ENCODE results near the gene AP2A1. TPM values are rescaled to one million over a fixed set of nuclear protein-coding genes. Genes with fewer than 3 reads are reported as not detected.
A peak's percentile ranks its signal among the peaks of the same experiment; 100 is the strongest.

AP2A1 gene
- total and polyA plus RNA-seq, 9 of the 15 experiments (the other 6 are each of a cell fraction or from before 2014, with no cell fraction given), result 0.55 to 150 (median 31.9) TPM

GRCh38 chr19:49817964-49818648, 51.3 kb downstream of the AP2A1 start, which contains the start of gene MED25 (continued):
- TF ChIP-seq CREB3 (tag; conservative IDR thresholded peaks at IDR 0.05; ENCODE audit: low read depth) (peak; percentile 75; the same call in 1 of the 2 replicates), SRSF3 (IDR thresholded peaks at IDR 0.05; ENCODE audit: insufficient read depth, low read length) (no peak), ZNF583 (CRISPR knock-in tag; IDR thresholded peaks at IDR 0.05) (no peak; the same call in 1 of the 2 replicates), RAD21 (CRISPR knock-in tag; conservative IDR thresholded peaks at IDR 0.05 in 1 of 2, IDR thresholded peaks at IDR 0.05 in 1 of 2) (no peak), TBP (optimal IDR thresholded peaks at IDR 0.05; ENCODE audit: low read depth, low read length) (peak; percentile 29), PHF8 (IDR thresholded peaks at IDR 0.05; ENCODE audit: borderline replicate concordance, low read length) (peak; percentile 84; the same call in 1 of the 2 replicates), E2F1 (CRISPR knock-in tag; IDR thresholded peaks at IDR 0.05) (0 out of 2 replicates have a peak, but pooled peaks have one; percentile 40), ZNF644 (tag; IDR thresholded peaks at IDR 0.05; ENCODE audit: low read depth) (peak; percentile 78; the same call in 1 of the 2 replicates), CBX3 (IDR thresholded peaks at IDR 0.05; ENCODE audit: borderline replicate concordance in 1 of 2, low read length in 2 of 2) (no peak), ZNF766 (CRISPR knock-in tag; conservative IDR thresholded peaks at IDR 0.05) (peak; percentile 93), SIX5 (IDR thresholded peaks at IDR 0.05; ENCODE audit: borderline replicate concordance in 1 of 2, insufficient read depth in 1 of 2, low read depth in 1 of 2, low read length in 2 of 2) (peak; percentile 40 to 43; a peak in 3 of 4 replicates), FIP1L1 (IDR thresholded peaks at IDR 0.05; ENCODE audit: low read depth, low read length, poor library complexity, severe bottlenecking) (peak; percentile 60), TARDBP (IDR thresholded peaks at IDR 0.05) (0 out of 2 replicates have a peak, but pooled peaks have one; percentile 38), ZBTB33 (CRISPR knock-in tag; IDR thresholded peaks at IDR 0.05) (peak; percentile 27; the same call in 1 of the 2 replicates), ZNF197 (CRISPR knock-in tag; IDR thresholded peaks at IDR 0.05; ENCODE audit: low read depth) (peak; percentile 85; the same call in 1 of the 2 replicates), SMARCA4 (IDR thresholded peaks at IDR 0.05) (0 out of 2 replicates have a peak, but pooled peaks have one; percentile 6), FOXK1 (CRISPR knock-in tag; IDR thresholded peaks at IDR 0.05; ENCODE audit: borderline replicate concordance) (0 out of 2 replicates have a peak, but pooled peaks have one; percentile 18), ZNF347 (CRISPR knock-in tag; IDR thresholded peaks at IDR 0.05; ENCODE audit: low read depth) (no peak), PML (IDR thresholded peaks at IDR 0.05; ENCODE audit: low read length) (peak; percentile 57; the same call in 1 of the 2 replicates), ZHX1 (conservative IDR thresholded peaks at IDR 0.05; ENCODE audit: low read length) (peak; percentile 97)
